CD4-positive, alpha-beta T cell treated with Interleukin-1 beta for 1 hour (primary cell): ENCODE results near the gene CFAP206.
A peak's percentile ranks its signal among the peaks of the same experiment; 100 is the strongest.

ENCODE experiments used
- DNase-seq, 2 donors: peaks; one replicate each; pipeline ENCODE4 v3.0.0-alpha.2; 2020 to 2022

Gene CFAP206, protein sequence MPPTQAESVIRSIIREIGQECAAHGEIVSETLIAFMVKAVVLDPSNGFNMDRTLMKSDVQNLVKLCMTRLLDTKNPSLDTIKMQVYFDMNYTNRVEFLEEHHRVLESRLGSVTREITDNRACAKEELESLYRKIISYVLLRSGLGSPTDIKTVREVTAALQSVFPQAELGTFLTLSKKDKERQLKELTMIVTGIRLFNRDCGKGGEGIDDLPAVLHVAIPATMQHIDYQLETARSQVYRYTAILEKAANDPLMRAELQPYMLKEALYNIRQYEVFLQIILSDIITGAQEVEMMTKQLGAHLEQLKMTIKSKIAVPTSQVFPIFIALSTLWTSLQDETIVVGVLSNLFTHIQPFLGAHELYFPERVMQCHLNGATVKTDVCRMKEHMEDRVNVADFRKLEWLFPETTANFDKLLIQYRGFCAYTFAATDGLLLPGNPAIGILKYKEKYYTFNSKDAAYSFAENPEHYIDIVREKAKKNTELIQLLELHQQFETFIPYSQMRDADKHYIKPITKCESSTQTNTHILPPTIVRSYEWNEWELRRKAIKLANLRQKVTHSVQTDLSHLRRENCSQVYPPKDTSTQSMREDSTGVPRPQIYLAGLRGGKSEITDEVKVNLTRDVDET

GRCh38 chr6:87407901-87408720, at the start of gene CFAP206:
Gene CFAP206, plus strand, starts transcription at chr6:87407972. Its CDS starts 1,868 bp downstream, at chr6:87409840.
- DNase-seq, result peak; percentile 83 to 85

DNA sequence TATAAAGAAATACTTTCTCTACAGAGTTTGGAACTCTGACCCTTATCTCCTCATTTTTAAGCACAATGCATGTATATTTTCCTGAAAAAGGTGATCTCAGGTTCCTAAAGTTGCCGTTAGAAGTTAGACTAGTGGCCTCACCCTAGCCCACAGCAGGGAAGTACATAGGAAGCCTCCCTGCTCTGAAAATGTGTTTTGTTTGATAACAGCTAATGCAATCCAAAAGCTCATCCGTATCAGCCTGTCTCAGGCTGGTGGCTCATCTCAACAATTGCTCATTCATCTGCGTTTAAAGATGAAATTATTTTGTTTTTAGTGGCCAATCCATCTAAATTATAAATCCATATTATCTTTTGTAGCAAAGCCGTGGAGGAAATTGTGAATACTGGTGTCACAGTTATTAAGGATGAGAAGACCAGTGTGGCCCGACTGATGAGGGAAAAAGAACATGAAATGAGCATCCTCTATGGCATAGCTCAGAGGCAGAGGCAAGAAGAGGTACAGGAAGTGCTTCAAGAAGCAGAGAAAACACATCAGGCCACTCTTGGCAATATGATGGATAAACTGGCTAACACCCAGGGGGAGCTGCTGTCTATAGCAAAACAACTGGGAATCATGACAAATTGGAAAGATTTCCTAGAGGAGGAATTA, 43.0 kb upstream of the CFAP206 start:
- DNase-seq, result no peak

- DNase-seq, result no peak
These were observed 41.5 kb upstream of the CFAP206 start for GRCh38 chr6:87366072-87366827.

- DNase-seq, result no peak
These were observed 40.9 kb upstream of the CFAP206 start for GRCh38 chr6:87366899-87367298.

DNA sequence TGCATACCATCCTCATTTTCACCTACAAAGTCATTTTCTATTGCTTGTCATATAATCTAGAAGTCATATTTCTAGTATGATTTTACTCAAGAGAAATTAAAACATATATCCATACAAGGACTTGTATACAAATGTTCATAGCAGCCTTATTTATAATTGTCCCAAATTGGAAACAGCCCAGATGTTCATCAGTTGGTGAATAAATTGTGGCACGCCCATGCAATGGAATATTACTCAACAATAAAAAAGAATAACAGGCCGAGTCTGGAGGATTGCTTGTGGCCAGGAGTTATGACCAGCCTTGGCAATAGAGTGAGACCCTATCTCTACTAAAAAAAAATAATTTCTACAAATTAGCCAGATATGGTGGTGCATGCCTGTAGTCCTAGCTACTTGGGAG, 34.4 kb upstream of the CFAP206 start:
- DNase-seq, result no peak

GRCh38 chr6:87375315-87375714, 32.5 kb upstream of the CFAP206 start:
- DNase-seq, result no peak

DNA sequence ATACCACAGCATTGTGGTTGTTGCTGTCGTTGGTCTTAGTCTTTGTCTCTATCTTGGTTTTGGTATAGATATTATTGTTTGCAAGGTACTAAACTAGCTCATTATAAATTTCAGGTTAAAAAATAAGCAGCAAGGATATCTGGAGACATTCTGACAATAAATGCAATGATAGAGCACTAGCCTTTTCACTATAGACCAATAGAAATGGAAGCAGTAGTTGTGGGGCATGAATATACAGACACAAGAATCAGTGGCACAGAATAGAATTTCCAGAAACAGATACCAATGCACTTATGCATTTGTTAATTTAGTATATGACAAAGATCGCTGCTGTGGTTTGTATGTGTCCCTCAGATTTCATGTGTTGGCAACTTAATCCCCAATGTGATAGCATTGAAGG, 31.1 kb upstream of the CFAP206 start:
- DNase-seq, result no peak

GRCh38 chr6:87378947-87379346, 28.8 kb upstream of the CFAP206 start:
- DNase-seq, result no peak

DNA sequence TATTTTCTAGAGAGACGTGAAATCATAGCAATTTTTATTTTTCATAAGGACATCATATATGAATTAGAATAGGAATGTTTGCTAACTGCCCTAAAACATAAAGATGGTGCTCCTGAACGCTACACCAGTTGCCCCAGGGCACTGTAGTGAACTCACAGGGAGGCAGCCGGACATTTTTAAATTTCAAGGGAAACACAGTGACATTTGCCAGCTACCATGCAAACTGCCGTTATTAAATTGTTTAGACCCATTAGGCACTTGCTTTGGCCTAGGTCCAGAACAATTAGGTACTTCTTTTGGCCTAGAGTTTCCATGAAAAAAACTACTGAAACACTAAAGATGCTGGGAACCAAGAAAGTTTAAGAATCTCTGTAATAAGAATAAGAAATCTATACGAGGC, 24.9 kb upstream of the CFAP206 start:
- no peak for DNase-seq

DNA sequence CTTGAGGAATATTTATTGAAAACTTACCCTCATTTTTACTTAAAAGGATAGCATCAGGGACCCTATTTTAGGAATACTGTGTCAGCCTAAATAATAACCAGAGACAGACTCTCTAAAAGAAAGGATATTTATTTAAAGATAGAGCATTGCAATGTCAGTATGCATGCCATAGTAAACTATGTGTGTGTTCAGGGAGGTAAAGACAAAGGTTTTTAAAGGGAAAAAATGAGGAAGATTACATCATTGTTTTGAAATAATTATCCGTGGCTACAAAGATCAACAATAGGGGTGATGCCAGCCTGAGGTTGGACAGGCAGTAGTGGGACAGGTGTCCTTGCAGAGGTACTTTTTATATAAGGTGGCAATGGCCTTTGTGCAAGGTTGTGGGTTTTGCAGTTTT, 23.7 kb upstream of the CFAP206 start:
- no peak for DNase-seq

DNA sequence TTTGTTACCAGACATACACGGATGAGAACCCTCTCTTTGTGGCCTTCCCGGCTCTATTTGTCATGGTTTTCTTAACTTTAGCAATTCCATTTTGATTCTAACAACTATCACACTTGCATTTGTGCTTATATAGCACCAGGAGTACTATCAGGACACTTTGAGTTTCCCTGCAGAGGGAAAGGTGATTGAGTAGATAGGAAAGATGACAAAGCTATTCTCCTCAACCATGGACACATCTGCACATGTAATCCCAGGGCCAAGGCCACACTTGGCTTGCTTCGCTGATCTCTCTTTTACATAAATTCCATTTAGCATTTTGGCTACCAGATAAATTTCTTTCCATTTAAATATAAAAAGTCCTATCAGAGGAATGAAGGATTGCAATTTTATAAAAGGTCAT, 23.3 kb upstream of the CFAP206 start:
- DNase-seq, result no peak

GRCh38 chr6:87391334-87391733, 16.4 kb upstream of the CFAP206 start:
- DNase-seq, result no peak

DNA sequence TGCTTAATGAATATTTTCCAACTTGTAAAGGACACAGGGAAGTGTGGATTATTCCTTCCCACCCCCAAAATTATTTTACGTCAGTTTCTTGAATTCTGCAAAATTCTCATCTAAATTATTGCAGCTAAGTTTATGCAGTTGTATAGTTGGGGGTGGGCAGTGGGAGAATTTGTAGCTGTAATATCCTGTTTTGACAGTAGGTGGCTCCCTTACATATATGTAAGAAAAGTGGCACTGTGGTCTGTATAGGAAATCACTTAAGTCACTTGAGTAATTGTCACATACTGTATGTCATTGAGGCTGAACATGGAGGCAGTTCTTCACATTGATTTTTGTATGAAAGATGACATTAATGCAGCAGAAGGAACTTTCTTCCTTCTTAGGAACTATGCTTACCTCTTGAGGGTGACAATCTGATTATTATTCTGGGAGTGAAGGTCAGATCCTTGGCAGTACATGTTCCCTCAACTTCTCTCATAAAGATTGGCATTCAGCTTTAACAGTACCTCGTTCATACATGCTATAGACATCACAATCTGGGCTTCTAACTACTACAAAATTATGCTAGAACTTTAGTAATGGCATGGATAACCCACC, 14.6 kb upstream of the CFAP206 start:
- peak; percentile 10 to 65 for DNase-seq

DNA sequence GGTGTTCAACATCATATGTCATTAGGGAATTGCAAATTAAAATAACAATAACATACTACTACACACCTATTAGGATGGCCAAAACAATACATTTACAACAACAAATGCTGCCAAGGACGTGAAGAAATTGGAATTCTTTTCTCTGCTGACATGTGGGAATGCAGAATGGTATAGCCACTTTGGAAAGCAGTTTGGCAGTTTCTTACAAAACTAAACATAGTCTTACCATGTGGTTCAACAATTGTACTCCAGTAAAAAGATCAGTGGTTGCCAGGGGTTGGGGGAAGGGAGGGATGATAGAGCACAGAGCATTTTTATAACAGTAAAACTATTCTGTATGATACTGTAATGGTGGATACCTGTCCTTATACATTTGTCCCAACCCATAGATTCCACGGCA, 12.3 kb upstream of the CFAP206 start:
- no peak for DNase-seq

DNA sequence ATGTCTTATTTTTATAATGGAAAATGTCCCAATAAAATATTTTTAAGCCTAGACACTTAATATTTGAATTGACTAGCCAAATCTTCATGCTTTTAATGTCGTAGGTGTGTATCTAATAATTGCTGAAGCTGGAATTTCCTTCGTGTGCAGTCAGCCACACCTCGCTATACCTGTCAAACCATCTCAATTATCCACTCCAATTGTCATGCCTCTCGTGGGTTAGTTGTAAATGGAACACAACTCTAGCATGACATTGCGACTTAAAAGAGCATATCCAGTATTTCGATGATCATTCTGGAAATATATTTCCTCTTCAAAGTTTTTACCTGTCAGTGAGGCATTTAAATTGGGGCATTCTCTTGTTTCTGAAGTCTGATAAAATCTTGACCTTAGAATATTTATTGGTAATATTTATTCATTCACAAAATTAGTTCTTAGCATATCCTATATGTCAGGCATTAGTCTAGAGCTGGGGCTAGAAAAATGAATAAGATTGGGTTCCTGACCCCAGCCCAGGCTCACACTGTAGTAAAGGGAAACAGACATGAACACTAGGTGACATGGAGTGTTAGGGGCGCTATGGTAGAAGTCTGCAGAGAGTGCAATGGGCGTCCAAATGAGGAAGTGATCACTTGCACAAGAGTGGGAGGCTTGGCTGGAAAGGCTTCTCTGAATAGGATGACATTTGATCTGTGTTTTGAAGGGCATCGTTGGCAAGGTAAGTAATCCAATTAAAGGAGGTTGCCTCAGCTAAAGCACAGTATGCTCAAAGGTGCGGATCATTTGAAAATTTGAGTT, 11.0 kb upstream of the CFAP206 start:
- DNase-seq, result peak in 1 of 2 donors; percentile 12

GRCh38 chr6:87397656-87398055, 10.1 kb upstream of the CFAP206 start:
- DNase-seq, result no peak

- no peak for DNase-seq
These were observed 5.9 kb upstream of the CFAP206 start for GRCh38 chr6:87401832-87402231.

GRCh38 chr6:87407561-87407900, 241 bp upstream of the CFAP206 start:
- no peak for DNase-seq

- DNase-seq, result no peak
These were observed 966 bp downstream of the CFAP206 start for GRCh38 chr6:87408721-87409155.

- DNase-seq, result no peak
These were observed 11.5 kb downstream of the CFAP206 start for GRCh38 chr6:87419266-87419665.

DNA sequence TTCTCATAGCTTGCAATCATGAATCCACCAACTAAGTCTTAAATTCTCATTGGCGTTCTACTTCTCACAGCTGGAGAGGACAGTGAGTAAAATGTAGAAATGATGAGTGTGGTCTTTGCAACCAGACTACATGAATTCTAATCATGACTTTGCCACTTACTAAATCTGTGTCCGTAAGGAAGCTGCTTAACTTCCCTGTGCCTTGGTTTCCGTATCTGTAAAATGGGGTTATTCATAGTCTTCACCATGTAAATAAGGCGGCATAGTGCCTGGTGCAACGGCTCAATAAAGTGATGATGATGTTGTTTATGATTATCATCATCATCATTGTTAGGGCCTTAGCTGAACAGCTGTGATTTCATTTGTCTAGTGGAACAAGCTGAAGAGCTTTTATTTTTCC, 12.6 kb downstream of the CFAP206 start:
- no peak for DNase-seq
